NB4 (cell line): Measurements from ENCODE around the gene DCLK3.

Experiments used
- POLR2A ChIP-seq: IDR thresholded peaks from 2 replicates; pipeline ENCODE4 v1.6.1; 2011; ENCODE audit warnings: mild to moderate bottlenecking; ENCODE audit not compliant: insufficient read length; ENCODE audit errors: extremely low read depth
- TF ChIP-seq, protein P1 (sequence below): IDR thresholded peaks from one replicate; pipeline ENCODE4 v1.5.1; 2012; ENCODE audit warnings: low read depth, low read length
- TF ChIP-seq, protein P2 (sequence below): IDR thresholded peaks from 2 replicates; pipeline ENCODE4 v1.6.1; 2011; ENCODE audit warnings: low read depth, low read length

DNA sequence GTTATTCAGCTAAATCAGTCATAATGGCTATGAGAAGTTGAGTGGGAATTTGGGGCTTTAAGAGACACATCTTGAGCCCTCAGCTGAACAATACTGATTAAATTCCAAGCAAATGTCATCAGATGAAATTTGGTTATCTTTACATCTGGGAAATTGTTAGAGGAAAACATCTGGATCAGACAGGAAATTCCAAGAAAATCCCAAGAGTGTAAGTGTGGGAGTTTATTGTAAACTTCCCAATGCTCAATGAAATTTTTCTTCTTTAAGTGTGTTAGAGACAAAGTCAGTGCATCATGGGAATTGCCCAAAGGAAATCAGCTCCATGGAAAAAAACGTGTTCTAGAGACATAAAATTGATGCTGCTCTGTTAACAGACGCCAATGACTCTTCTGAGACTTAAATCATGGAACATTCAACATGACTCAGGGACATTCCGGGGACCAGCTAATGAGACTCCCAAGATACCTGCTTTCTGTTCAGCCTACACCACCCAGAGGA, 19.8 kb upstream of the DCLK3 start:
- TF ChIP-seq, protein P1, sequence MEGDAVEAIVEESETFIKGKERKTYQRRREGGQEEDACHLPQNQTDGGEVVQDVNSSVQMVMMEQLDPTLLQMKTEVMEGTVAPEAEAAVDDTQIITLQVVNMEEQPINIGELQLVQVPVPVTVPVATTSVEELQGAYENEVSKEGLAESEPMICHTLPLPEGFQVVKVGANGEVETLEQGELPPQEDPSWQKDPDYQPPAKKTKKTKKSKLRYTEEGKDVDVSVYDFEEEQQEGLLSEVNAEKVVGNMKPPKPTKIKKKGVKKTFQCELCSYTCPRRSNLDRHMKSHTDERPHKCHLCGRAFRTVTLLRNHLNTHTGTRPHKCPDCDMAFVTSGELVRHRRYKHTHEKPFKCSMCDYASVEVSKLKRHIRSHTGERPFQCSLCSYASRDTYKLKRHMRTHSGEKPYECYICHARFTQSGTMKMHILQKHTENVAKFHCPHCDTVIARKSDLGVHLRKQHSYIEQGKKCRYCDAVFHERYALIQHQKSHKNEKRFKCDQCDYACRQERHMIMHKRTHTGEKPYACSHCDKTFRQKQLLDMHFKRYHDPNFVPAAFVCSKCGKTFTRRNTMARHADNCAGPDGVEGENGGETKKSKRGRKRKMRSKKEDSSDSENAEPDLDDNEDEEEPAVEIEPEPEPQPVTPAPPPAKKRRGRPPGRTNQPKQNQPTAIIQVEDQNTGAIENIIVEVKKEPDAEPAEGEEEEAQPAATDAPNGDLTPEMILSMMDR, result no peak
- no peak for TF ChIP-seq POLR2A
- TF ChIP-seq, protein P2, sequence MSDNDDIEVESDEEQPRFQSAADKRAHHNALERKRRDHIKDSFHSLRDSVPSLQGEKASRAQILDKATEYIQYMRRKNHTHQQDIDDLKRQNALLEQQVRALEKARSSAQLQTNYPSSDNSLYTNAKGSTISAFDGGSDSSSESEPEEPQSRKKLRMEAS, result no peak
